Liver (tissue), 3 donors: ENCODE measurements around the gene MAP3K20.

Experiments
- CTCF ChIP-seq: fragments of 150-350 bp; IDR thresholded peaks from 2 replicates; pipeline ENCODE4 v1.5.1; 2017; ENCODE audit warnings: improper control_type of control experiment, low read depth, low read length; ENCODE audit not compliant: missing input control
- EGR1 ChIP-seq, 2 donors: IDR thresholded peaks; 2 replicates each; pipeline ENCODE4 v1.6.1; 2016 to 2018; ENCODE audit warnings: antibody characterized with exemption in 2 of 2, low read depth in 2 of 2
- TAF1 ChIP-seq: conservative IDR thresholded peaks from 2 replicates; pipeline ENCODE4 v1.6.1; 2016; ENCODE audit warnings: antibody characterized with exemption, mild to moderate bottlenecking
- YY1 ChIP-seq: IDR thresholded peaks from 2 replicates; pipeline ENCODE4 v1.6.1; 2016; ENCODE audit warnings: antibody characterized with exemption, mild to moderate bottlenecking
- donor health status: healthy.
- donor health status: healthy.

- no peak for TF ChIP-seq YY1
- no peak for TF ChIP-seq TAF1
- no peak for TF ChIP-seq CTCF
- TF ChIP-seq EGR1 (IDR thresholded peaks at IDR 0.05; ENCODE audit: low read depth in 2 of 2): no peak
Measured at GRCh38 chr2:173044686-173045085, 31.0 kb upstream of the MAP3K20 start.
